AG08395 (cell line): Measurements from ENCODE around the gene SRSF2.
"Not testable (repeated sequence)": the region's sequence is repeated elsewhere in the genome, so short reads cannot be mapped to it uniquely, and the experiment has no call there.

Source experiments
- DNase-seq: peaks from one replicate; pipeline ENCODE4 v3.0.0; 2012; ENCODE audit warnings: mixed read lengths, low spot score

SRSF2 gene

GRCh38 chr17:76700617-76701470 lies 36.3 kb downstream of the SRSF2 start:
- peak; percentile 92 for DNase-seq

GRCh38 chr17:76700270-76700616 lies 36.9 kb downstream of the SRSF2 start:
- DNase-seq: no peak

- DNase-seq: not testable (repeated sequence)
Measured at GRCh38 chr17:76698466-76698977, 38.6 kb downstream of the SRSF2 start.

DNA sequence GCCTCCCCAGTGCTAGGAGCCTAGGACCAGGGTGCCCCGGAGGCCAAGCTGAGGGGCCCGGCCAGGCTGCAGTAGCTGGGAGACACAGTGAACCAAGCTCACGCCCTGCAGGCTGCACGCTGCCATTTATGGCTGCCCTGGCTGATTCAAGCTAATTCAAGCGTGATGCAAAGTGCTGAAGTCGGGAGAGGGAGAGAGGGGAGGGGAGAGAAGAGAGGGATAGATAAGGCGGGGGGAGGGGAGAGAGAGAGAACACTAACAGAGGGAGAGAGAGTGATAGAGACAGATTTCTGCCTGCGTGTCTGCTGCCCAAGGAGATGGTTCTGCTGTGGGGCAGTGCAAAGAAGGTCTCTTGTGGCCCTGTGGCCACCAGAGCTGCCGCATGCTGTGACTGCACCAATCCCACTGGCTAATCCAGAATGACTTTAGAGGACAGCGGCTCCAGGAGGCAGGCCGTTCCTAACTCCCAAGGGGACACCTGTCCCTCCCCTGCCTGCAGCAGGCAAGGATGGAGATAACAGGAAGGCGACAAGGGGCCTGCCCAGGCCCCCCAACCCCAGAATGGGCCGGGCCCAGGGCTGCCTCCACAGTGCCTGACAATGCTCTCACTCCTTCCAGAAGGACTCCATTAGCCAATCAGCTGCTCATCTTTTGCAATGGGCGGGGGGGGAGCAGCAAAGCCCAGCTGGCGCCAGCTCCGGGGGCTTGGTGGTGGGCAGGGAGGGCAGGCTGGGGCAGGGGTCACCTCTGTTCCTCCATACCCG lies 39.2 kb downstream of the SRSF2 start:
- DNase-seq: no peak

- no peak for DNase-seq
Measured at GRCh38 chr17:76696763-76697701, 40.1 kb downstream of the SRSF2 start.

- DNase-seq: no peak
Measured at GRCh38 chr17:76695059-76695831, 41.9 kb downstream of the SRSF2 start.

DNA sequence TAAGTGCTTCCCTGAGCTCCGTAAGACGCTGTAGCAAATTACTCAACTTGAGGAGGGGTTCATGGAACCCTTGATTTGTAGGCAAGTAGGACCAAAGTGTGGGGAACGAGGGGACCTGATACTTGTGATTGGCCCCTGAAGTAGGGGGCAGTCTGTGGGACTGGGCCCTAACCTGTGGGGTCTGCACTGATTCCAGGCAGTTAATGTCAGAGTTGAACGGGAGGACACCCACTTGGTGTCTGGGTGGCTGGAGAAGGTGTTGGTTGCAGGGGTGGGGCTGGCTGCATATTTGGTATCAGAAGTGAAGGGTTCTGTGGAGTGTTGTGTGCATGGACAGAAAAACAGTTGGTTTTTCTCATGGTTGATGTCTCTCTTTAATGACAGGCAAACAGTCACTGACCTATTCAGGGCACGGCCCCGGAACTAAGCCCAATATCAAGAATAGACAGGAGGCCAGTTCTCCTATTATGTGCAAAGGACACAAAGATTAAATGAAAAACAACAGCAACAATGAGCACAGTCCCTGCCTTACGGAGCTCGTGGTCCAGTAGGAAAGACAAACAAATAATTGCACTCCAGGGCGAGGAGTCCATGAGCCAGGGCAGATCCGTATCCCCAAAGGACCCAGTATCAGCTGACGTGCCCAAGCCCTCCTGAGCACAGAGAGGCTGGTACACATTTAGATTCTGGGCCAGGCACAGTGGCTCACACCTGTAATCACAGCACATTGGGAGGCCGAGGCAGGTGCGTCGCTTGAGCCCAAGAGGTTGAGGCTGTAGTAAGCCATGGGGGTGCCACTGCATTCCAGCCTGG lies 45.5 kb downstream of the SRSF2 start:
- no peak for DNase-seq

GRCh38 chr17:76690596-76691280 lies 46.4 kb downstream of the SRSF2 start:
- DNase-seq: no peak

DNA sequence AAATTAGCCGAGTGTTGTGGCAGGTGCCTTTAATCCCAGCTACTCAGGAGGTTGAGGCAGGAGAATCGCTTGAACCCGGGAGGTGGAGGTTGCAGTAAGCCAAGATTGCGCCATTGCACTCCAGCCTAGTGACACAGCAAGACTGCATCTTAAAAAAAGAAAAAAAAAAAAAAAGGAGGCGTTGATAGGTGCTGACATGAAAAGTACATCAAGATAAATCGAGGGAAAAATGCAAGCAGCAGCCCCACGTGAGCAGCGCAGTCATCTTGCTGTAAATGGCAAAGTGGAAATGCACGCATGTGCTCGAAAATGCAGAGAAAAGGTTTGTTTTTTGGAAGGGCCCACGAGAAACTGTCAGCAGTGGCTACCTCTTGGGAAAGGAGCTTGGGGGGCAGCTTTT lies 47.3 kb downstream of the SRSF2 start:
- no peak for DNase-seq

GRCh38 chr17:76688165-76688622 lies 48.9 kb downstream of the SRSF2 start:
- DNase-seq: peak; percentile 41

- peak; percentile 61 for DNase-seq
Measured at GRCh38 chr17:76687298-76688164, 49.6 kb downstream of the SRSF2 start.

- DNase-seq: no peak
Measured at GRCh38 chr17:76686538-76687297, 50.4 kb downstream of the SRSF2 start.

- DNase-seq: no peak
Measured at GRCh38 chr17:76685846-76686245, 51.3 kb downstream of the SRSF2 start.

DNA sequence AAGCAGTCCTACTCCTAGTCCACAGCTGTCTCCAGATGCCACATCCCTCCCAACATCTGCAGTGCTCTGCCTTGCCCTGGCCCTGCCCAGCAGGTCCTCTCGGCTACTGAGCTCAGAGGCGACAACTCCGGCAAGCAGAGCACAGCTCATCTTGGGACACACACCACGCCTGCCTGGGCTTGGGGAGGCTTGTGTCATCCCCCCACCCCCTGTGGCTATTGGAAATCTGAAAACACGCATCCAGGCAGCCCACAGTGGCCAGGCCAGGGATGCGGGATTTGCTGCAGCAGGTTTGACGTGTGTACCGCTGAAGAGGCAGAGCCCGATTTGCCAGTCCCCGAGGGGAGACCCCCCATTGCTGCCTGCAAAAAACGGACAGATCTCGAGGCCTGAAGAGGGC lies 51.8 kb downstream of the SRSF2 start:
- no peak for DNase-seq

DNA sequence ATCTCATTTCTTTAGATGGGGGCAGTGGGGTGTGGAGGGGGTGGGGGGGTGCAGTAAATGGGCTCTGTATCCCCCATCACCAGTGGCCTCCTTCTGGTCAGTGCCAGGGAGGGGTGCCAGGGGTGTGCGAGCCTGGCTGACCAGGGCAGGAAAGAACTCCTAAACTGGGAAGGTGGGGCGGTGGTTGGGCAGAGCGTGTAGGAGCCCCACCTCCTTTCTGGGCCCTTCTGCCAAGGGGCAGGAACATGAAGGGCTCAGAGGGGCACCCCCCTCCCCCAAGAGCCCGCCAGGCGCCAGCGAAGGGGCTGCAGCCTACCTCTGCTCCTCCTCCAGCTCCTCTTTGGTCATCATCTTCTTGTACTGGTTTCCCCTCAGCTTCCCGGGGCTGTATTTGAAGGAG lies 52.4 kb downstream of the SRSF2 start:
- no peak for DNase-seq
